HG03039 (cell line): ENCODE data around the gene ERI3.

Source experiments
- ATAC-seq: cut with Tn5 transposase; IDR thresholded peaks from one replicate; pipeline ENCODE4 v1.9.1; 2021; ENCODE audit warnings: mild to moderate bottlenecking, moderate library complexity; ENCODE audit not compliant: unreplicated experiment

ERI3 gene

DNA sequence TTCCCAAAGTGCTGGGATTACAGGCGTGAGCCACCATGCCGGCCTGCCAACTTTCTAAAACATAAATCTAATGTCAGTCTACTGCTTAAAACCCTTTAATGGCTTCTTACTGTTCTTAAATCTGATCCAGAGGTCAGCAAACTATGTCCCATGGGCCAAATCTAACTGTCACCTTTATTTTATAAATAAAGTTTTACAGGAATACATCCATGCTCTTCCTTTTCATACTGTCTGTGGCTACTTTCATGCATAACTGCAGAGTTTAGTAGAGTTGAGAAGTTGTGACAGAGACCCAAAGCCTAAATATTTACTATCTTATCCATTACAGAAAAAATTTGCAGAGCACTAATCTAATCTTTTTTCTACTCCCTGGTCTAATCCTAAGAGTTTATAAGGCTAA is 3.8 kb downstream of the ERI3 start:
- no peak for ATAC-seq

- no peak for ATAC-seq
Observed at GRCh38 chr1:44348061-44348485, 7.0 kb downstream of the ERI3 start.

- ATAC-seq = no peak
Observed at GRCh38 chr1:44347280-44347679, 7.8 kb downstream of the ERI3 start.

- ATAC-seq = no peak
Observed at GRCh38 chr1:44346878-44347277, 8.2 kb downstream of the ERI3 start.

DNA sequence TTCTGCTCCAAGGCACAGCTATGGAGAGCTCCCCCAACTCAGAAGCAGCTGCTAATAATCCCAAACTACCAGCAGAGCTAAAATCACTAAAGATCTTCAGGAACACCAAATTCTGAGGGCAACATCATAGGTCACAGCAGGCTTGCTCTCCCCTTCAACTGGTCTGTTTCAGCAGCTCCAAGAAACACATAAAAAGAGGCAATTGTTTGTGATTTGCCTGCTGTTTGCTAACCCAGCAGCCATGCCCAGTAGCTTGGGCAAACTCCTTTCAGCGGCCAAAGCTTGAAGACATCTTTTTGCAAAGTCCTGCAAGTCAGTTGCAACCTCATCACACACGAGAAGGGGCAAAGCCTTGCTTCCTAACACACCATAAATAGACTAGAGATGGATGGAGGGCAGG is 8.9 kb downstream of the ERI3 start:
- no peak for ATAC-seq

DNA sequence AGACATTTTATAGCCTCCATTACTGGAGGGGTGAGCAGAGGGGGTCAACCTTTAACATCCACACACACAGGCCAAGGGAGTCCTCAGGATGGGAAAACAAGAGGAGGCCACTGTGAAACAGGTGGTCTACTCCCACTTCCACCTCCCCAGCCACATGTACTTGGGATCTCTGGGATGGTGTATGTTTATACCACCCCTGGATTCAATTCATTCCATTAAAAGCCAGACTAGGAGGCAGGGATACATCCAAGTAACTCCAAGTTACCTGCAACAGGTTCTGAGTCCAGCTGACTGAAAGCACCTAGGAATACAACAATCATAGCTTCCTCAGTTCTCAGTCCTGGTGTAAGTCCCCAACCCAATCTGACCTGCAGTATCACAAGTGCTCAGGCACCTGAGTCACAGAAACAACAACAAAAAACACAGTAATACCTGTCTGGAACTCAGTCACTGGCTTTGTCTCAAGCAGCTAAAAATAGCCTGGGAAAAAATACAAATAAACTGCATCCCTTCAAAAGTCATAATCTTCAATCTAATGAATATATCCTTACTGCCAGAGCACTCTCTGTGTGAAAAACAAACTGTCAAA is 9.8 kb downstream of the ERI3 start:
- ATAC-seq = no peak

GRCh38 chr1:44339731-44340130 is 15.3 kb downstream of the ERI3 start:
- no peak for ATAC-seq

GRCh38 chr1:44338136-44338535 is 16.9 kb downstream of the ERI3 start:
- ATAC-seq = no peak

DNA sequence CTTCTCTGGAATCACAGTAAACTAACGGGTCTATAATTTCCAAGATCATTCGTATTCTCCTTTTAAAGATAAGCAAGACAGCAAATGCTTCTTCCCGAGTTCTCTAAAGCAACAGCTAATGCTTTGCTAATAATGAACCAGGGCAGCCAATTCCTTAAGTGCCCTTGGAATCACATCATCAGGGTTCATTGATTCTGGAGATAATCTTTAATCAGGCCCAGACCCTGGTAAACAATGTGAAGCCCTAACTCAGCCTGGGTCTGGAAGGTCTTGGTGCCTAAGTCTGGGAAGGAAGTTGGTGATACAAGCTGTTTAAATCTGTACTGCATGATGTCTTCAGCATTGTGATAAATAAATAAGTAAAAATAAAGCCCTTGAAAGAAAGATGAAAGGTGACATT is 18.4 kb downstream of the ERI3 start:
- no peak for ATAC-seq

GRCh38 chr1:44334968-44335367 is 20.1 kb downstream of the ERI3 start:
- no peak for ATAC-seq

DNA sequence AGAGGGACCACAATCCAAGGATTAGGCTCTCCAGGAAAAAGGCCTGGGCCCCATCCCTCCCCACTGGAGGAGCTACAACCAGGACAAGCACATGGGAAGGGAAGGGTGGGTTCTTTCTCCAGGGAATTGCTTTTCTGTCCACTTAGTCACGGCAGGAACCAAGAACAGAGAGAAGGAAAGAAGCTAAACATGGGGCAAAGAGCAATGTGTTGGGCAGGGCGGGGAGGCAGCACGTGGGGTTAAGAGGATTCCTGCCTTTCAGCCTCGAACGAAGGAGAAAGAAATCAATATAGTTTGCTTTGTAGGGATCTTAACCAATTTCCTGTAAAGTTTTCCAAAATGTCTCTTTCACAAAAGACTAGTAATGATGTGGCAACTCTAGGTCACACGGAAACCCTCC is 21.7 kb downstream of the ERI3 start:
- no peak for ATAC-seq

DNA sequence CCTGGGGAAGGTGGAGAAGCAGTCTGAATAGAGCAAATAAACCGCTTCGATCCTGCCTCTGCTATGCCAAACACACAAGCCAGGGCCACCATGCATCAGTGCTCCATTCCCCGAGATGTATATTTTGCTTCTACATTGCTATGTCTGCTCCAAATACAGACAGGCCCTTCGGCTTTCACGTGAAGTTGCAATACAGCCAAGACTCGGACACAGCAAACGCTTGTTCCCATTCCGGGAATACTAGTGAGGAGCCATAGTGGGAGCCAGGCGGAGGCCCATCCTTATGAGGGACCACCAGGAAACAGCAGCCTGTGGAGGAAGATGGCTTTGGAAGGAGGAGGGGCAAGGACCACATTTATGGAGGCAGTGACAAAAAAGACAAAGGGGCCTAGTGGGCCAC is 22.6 kb downstream of the ERI3 start:
- no peak for ATAC-seq

GRCh38 chr1:44330935-44331334 is 24.1 kb downstream of the ERI3 start:
- ATAC-seq = no peak

GRCh38 chr1:44328671-44329416 is 26.2 kb downstream of the ERI3 start:
- ATAC-seq = no peak

- no peak for ATAC-seq
Observed at GRCh38 chr1:44327679-44328491, 27.2 kb downstream of the ERI3 start.

- no peak for ATAC-seq
Observed at GRCh38 chr1:44326821-44327465, 28.1 kb downstream of the ERI3 start.

DNA sequence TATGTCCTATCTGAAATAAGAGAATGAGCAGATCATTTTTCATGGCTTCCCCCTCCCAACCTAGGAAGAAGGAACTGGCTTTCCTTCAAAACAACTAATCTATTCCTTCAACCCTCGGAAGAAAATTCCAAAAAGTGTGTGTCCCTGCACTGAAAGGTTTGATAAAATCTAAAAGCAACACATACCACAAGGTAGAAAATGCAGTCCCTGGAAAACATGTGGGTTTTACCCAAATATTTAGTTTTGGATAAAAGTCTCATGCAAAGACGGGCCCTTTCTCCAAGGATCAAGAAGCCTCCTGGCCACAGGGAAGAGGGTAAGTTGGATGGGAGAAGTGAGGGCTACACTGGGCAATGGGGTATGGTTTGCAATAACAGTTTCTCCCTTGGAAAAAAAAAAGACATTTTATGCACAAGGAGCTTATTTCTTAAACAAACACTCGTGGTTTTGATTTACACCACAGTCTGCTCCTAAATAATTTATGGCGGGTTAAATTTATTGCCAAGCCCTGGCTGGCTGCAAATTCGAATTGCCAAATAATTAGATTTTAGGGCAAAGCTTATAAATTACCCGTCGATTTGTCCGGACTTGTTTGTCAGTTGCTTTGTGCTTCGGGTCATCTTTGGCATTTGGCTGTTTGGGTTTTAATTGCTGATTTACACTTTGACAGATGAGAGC is 28.9 kb downstream of the ERI3 start:
- no peak for ATAC-seq

DNA sequence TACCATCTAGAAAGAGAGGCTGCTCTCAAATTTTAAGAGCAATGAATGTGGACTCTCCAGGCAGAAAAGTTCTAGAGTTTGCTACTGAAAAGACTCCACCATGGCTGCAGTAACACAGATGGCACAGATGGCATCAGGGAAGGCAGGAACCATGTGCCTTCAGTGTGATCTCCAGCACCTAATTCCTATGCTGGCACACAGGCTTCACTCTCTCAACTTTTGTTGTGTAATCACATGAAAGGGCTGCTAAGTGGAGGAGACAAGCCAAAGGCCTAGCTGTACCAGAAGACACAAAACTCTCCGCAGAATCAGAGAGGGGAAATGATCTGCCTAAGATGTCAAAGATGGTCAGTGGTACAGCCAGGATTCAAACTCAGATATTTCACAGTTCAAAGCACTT is 31.1 kb downstream of the ERI3 start:
- no peak for ATAC-seq

GRCh38 chr1:44322367-44322766 is 32.7 kb downstream of the ERI3 start:
- ATAC-seq = no peak

GRCh38 chr1:44321466-44321865 is 33.6 kb downstream of the ERI3 start:
- no peak for ATAC-seq
